Adrenal gland (tissue), 12 donors: ENCODE data around the gene BAHCC1. TPM values are rescaled to one million over a fixed set of nuclear protein-coding genes. Genes with fewer than 3 reads are reported as not detected.

Experiments used
- DNase-seq, 7 donors: peaks; one replicate each; pipeline ENCODE4 v3.0.0-alpha.2; 2019 to 2020
- H3K27ac ChIP-seq, 5 donors: fragments of 200-600 bp; sonication (generic) in 4 of 5; 1 replicate in 3 of 5; 2 replicates in 2 of 5; pipeline versions ENCODE4 v1.5.1 to v1.8.0; 2016 to 2020; ENCODE audit warnings: mild to moderate bottlenecking in 1 of 5
- H3K27me3 ChIP-seq: fragments of 200-600 bp; 2 replicates; pipeline ENCODE4 v1.8.0; 2021
- H3K36me3 ChIP-seq, 2 donors: fragments of 200-600 bp; replicated peaks in 1 of 2; 1 replicate in 1 of 2; 2 replicates in 1 of 2; pipeline versions ENCODE4 v1.5.1 to v1.8.0; 2018 to 2022
- H3K4me1 ChIP-seq, 2 donors: fragments of 200-600 bp; replicated peaks in 1 of 2; 1 replicate in 1 of 2; 2 replicates in 1 of 2; pipeline versions ENCODE4 v1.5.1 to v1.8.0; 2018 to 2021
- H3K4me3 ChIP-seq, 4 donors: fragments of 200-600 bp; sonication (generic) in 3 of 4; one replicate each; pipeline ENCODE4 v1.5.1; 2016 to 2018
- H3K9me3 ChIP-seq, 3 donors: fragments of 200-600 bp; sonication (generic) in 1 of 3; replicated peaks in 1 of 3; 1 replicate in 2 of 3; 2 replicates in 1 of 3; pipeline versions ENCODE4 v1.5.1 to v1.8.0; 2016 to 2021
- CTCF ChIP-seq, 6 experiments: fragments of 450-650 bp in 4 of 6; fragments of 200-600 bp in 2 of 6; sonication (generic) in 1 of 6; IDR thresholded peaks; 1 replicate in 5 of 6; 2 replicates in 1 of 6; pipeline versions ENCODE4 v1.5.1 to v1.8.0; 2016 to 2021; ENCODE audit warnings: antibody characterized with exemption in 6 of 6, mild to moderate bottlenecking in 2 of 6, moderate library complexity in 1 of 6
- POLR2A ChIP-seq, 2 donors: fragments of 450-650 bp; IDR thresholded peaks; one replicate each; pipeline ENCODE4 v1.6.1; 2017; ENCODE audit warnings: antibody characterized with exemption in 2 of 2, mild to moderate bottlenecking in 2 of 2, moderate library complexity in 1 of 2
- WGBS, 4 donors: extraction: QIAGEN DNeasy Blood & Tissue Kit in 2 of 4; methylation state at CpG; one replicate each; pipeline versions ENCODE4 v1.1.5 to v1.1.7; 2013 to 2017; 5-methylcytosine and 5-hydroxymethylcytosine counted together
- intact Hi-C, 2 donors: fragments of 100-400 bp; cut with DNase I; formaldehyde crosslinking; loops; one replicate each; pipeline versions ENCODE4 v1.14.1 to v1.15.0; 2022 to 2023
- polyA plus RNA-seq, 3 donors: library from polyadenylated mRNA; stranded (reverse); fragments of 200-250 nt in 2 of 3; fragments of 350-450 nt in 1 of 3; fragmentation: Illumina TruSeq in 1 of 3; extraction: RNeasy Lipid Tissue Mini Kit (QIAGEN cat#74804) in 1 of 3; gene quantifications; one replicate each; pipeline ENCODE4 v1.2.3, GENCODE V29; 2013 to 2014
- total RNA-seq, 9 donors: library from RNA; depleted of rRNA in 4 of 9; stranded (reverse); fragments of >200 nt in 4 of 9; fragments of 120-200 nt in 1 of 9; fragmentation: NEBNext Ultra II Directional in 1 of 9; extraction: Animal tissue kit (Norgen Biotek cat#: 25700) in 1 of 9; gene quantifications; one replicate each; pipeline versions ENCODE4 v1.1.0 to v1.2.4, GENCODE V29; 2013 to 2023
- donor health status: healthy with polysubstance abuse.
- donor health status: Bipolar disorder and iron deficiency.
- donor health status: DM: yes; HTN: yes; CAD: no.
- donor health status: DM: no; HTN: no; CAD: no.
- donor health status: DM: no; HTN: no; CAD: no.
- donor health status: DM: yes; HTN: yes; CAD: no.

The BAHCC1 gene
- total and polyA plus RNA-seq, 12 donors: 1.7 to 68.0 (median 18.4) TPM

GRCh38 chr17:81404558-81405165 is 9.4 kb downstream of the BAHCC1 start:
- Histone ChIP-seq H3K4me1 (peaks cover 8 to 50% of the 10 kb centered on the region in 2 donors), H3K27me3 (no peaks in the 10 kb centered on the region), H3K9me3 (no peaks in the 10 kb centered on the region), H3K27ac (peak overlapping the region in 3 of 5 donors; percentile 29 to 96 (median 77)), H3K4me3 (no peak overlapping the region), H3K36me3 (no peaks in the 10 kb centered on the region)
- DNase-seq: no peak
- 58 to 70% (median 63%) methylated on average over 10 to 11 of the region's 11 CpGs for WGBS, 4 donors
- TF ChIP-seq CTCF (IDR thresholded peaks at IDR 0.05) (no peak), POLR2A (IDR thresholded peaks at IDR 0.05) (peak in 1 of 2 donors; percentile 17)
- intact Hi-C loops: no loop called here

- H3K9me3 ChIP-seq: no peaks in the 10 kb centered on the region
- H3K27ac ChIP-seq: peak overlapping the region in 4 of 5 donors; percentile 2 to 96 (median 53)
- no peak overlapping the region for H3K4me3 ChIP-seq
- WGBS, 4 donors: 57 to 66% (median 62%) methylated on average over 6 to 7 of the region's 7 CpGs
- H3K4me1 ChIP-seq: peaks cover 7 to 50% of the 10 kb centered on the region in 2 donors
- DNase-seq: peak in 4 of 7 donors; percentile 34 to 87 (median 62)
- no peaks in the 10 kb centered on the region for H3K27me3 ChIP-seq
- intact Hi-C loops: no loop called here
- no peaks in the 10 kb centered on the region for H3K36me3 ChIP-seq
- TF ChIP-seq POLR2A (IDR thresholded peaks at IDR 0.05) (peak in 1 of 2 donors; percentile 26), CTCF (IDR thresholded peaks at IDR 0.05) (no peak)
Observed at GRCh38 chr17:81405411-81405872, 10.2 kb downstream of the BAHCC1 start.

- DNase-seq: no peak
- peaks cover 0 to 42% of the 10 kb centered on the region in 2 donors for H3K4me1 ChIP-seq
- WGBS, 4 donors: 74 to 81% (median 79%) methylated on average over 27 to 42 of the region's 42 CpGs
Observed at GRCh38 chr17:81406117-81406953, 11.1 kb downstream of the BAHCC1 start.

More at GRCh38 chr17:81406117-81406953, 11.1 kb downstream of the BAHCC1 start:
- Histone ChIP-seq H3K9me3 (no peaks in the 10 kb centered on the region), H3K36me3 (no peaks in the 10 kb centered on the region), H3K27me3 (no peaks in the 10 kb centered on the region), H3K4me3 (no peak overlapping the region), H3K27ac (peak overlapping the region in 3 of 5 donors; percentile 2 to 96 (median 77))
- TF ChIP-seq POLR2A (IDR thresholded peaks at IDR 0.05) (no peak), CTCF (IDR thresholded peaks at IDR 0.05) (no peak)
- intact Hi-C loops: no loop called here
